H1 (cell line): ENCODE data around the gene XAF1. TPM values are rescaled to one million over a fixed set of nuclear protein-coding genes. Genes with fewer than 3 reads are reported as not detected.

Source experiments
- CTCF ChIA-PET: fragments of 300-600 bp; sonication (Branson Sonifier 250); formaldehyde crosslinking; loops from one replicate; lab custom pipeline; 2021; ENCODE audit not compliant: partially characterized antibody; lab: Charles Lee
- POLR2A ChIA-PET: fragments of 300-600 bp; sonication (Branson Sonifier 250); formaldehyde crosslinking; loops from one replicate; lab custom pipeline; 2021; ENCODE audit warnings: inconsistent platforms; ENCODE audit not compliant: partially characterized antibody; lab: Charles Lee
- DNase-seq, 2 experiments: peaks; one replicate each; pipeline versions ENCODE4 v3.0.0 to v3.0.0-alpha.2; 2010 to 2022; ENCODE audit warnings: low spot score in 2 of 2, low read depth in 1 of 2, mixed read lengths in 1 of 2
- FAIRE-seq: peaks from 2 replicates; lab custom pipeline; 2011; peaks lifted over from hg19 to GRCh38; lab: Jason Lieb, UNC
- H2AFZ ChIP-seq: 2 replicates; pipeline ENCODE4 v1.8.1; 2012; ENCODE audit warnings: low read length, inconsistent platforms
- H2AK5ac ChIP-seq: 2 replicates; pipeline ENCODE4 v1.6.1; 2013; ENCODE audit warnings: low read depth, low read length
- H2BK120ac ChIP-seq: replicated peaks from 2 replicates; pipeline ENCODE3; 2013; ENCODE audit warnings: low read depth, low read length, inconsistent platforms
- H2BK12ac ChIP-seq: 2 replicates; pipeline ENCODE4 v1.6.1; 2013; ENCODE audit warnings: low read depth, low read length
- H2BK15ac ChIP-seq: 2 replicates; pipeline ENCODE4 v1.6.1; 2013; ENCODE audit warnings: low read length
- H2BK20ac ChIP-seq: 2 replicates; pipeline ENCODE4 v1.6.1; 2013; ENCODE audit warnings: low read length
- H2BK5ac ChIP-seq: 2 replicates; pipeline ENCODE4 v1.6.1; 2013; ENCODE audit warnings: low read depth, low read length
- H3K14ac ChIP-seq: 2 replicates; pipeline ENCODE4 v1.6.1; 2013; ENCODE audit warnings: inconsistent platforms; ENCODE audit not compliant: insufficient read length
- H3K18ac ChIP-seq: 2 replicates; pipeline ENCODE4 v1.6.1; 2013; ENCODE audit warnings: low read length; ENCODE audit errors: extremely low read depth
- H3K23ac ChIP-seq: 2 replicates; pipeline ENCODE4 v1.6.1; 2013; ENCODE audit warnings: inconsistent platforms; ENCODE audit not compliant: insufficient read length
- H3K23me2 ChIP-seq: 2 replicates; pipeline ENCODE4 v1.6.1; 2013; ENCODE audit warnings: low read depth, low read length
- H3K27ac ChIP-seq: 2 replicates; pipeline ENCODE4 v1.6.1; 2011; ENCODE audit warnings: low read depth, low read length, inconsistent platforms
- H3K27me3 ChIP-seq, 4 experiments: replicated peaks in 1 of 4; 1 replicate in 1 of 4; 2 replicates in 3 of 4; pipeline versions ENCODE4 v1.6.1 to v1.8.1; 2011 to 2013; ENCODE audit warnings: low read length in 3 of 4, mild to moderate bottlenecking in 3 of 4, inconsistent platforms in 2 of 4, mixed read lengths in 2 of 4, moderate library complexity in 1 of 4; ENCODE audit not compliant: control insufficient read depth in 3 of 4, insufficient read depth in 3 of 4; ENCODE audit errors: extremely low read depth in 1 of 4
- H3K36me3 ChIP-seq, 4 experiments: 2 replicates each; pipeline versions ENCODE4 v1.6.1 to v1.8.1; 2011 to 2013; ENCODE audit warnings: mild to moderate bottlenecking in 4 of 4, low read length in 3 of 4, moderate library complexity in 2 of 4, control low read depth in 1 of 4, inconsistent platforms in 1 of 4; ENCODE audit not compliant: insufficient read depth in 4 of 4, control insufficient read depth in 2 of 4
- H3K4ac ChIP-seq: replicated peaks from 2 replicates; pipeline ENCODE3; 2013; ENCODE audit warnings: low read length, low read depth, mixed read lengths, inconsistent platforms; ENCODE audit not compliant: insufficient read length
- H3K4me1 ChIP-seq, 4 experiments: replicated peaks in 1 of 4; 1 replicate in 1 of 4; 2 replicates in 3 of 4; pipeline versions ENCODE4 v1.6.1 to v1.8.1; 2011 to 2013; ENCODE audit warnings: low read length in 3 of 4, inconsistent platforms in 2 of 4, mixed read lengths in 1 of 4; ENCODE audit not compliant: insufficient read depth in 4 of 4, control insufficient read depth in 3 of 4
- H3K4me2 ChIP-seq, 2 experiments: 2 replicates each; pipeline versions ENCODE4 v1.6.1 to v1.8.1; 2011 to 2013; ENCODE audit warnings: low read depth in 2 of 2, low read length in 2 of 2, control low read depth in 1 of 2, inconsistent platforms in 1 of 2, mild to moderate bottlenecking in 1 of 2; ENCODE audit not compliant: insufficient read depth in 1 of 2
- H3K4me3 ChIP-seq, 4 experiments: fragments of 200-600, 300-600 bp in 1 of 4; sonication (generic), shearing (Covaris generic), sonication (Bioruptor Twin) in 1 of 4; 2 replicates each; pipeline versions ENCODE4 v1.5.1 to v1.8.1; 2011 to 2016; ENCODE audit warnings: low read length in 4 of 4, low read depth in 3 of 4, control low read depth in 2 of 4, inconsistent platforms in 2 of 4, mild to moderate bottlenecking in 2 of 4, mixed read lengths in 1 of 4, moderate library complexity in 1 of 4; ENCODE audit not compliant: insufficient read depth in 2 of 4; ENCODE audit errors: extremely low read depth in 1 of 4
- H3K56ac ChIP-seq: replicated peaks from 2 replicates; pipeline ENCODE3; 2013; ENCODE audit warnings: low read depth, mild to moderate bottlenecking, mixed read lengths, low read length, inconsistent platforms; ENCODE audit not compliant: insufficient read length
- H3K79me1 ChIP-seq: 2 replicates; pipeline ENCODE4 v1.6.1; 2013; ENCODE audit warnings: low read depth, low read length, control low read depth
- H3K79me2 ChIP-seq, 2 experiments: 2 replicates each; pipeline versions ENCODE4 v1.6.1 to v1.8.1; 2012 to 2013; ENCODE audit warnings: low read length in 2 of 2, mild to moderate bottlenecking in 2 of 2, inconsistent platforms in 1 of 2; ENCODE audit not compliant: insufficient read depth in 2 of 2, control insufficient read depth in 1 of 2
- H3K9ac ChIP-seq, 4 experiments: replicated peaks in 1 of 4; 1 replicate in 1 of 4; 2 replicates in 3 of 4; pipeline versions ENCODE4 v1.6.1 to v1.8.1; 2011 to 2013; ENCODE audit warnings: low read depth in 3 of 4, low read length in 3 of 4, control low read depth in 2 of 4, mild to moderate bottlenecking in 2 of 4, moderate library complexity in 2 of 4, inconsistent platforms in 1 of 4; ENCODE audit errors: extremely low read depth in 1 of 4
- H3K9me3 ChIP-seq, 2 experiments: 2 replicates each; pipeline versions ENCODE4 v1.6.1 to v1.8.1; 2012 to 2013; ENCODE audit warnings: mild to moderate bottlenecking in 2 of 2, moderate library complexity in 2 of 2, control low read depth in 1 of 2, inconsistent platforms in 1 of 2, low read depth in 1 of 2, low read length in 1 of 2, mixed read lengths in 1 of 2; ENCODE audit not compliant: insufficient read depth in 2 of 2
- H4K20me1 ChIP-seq, 2 experiments: replicated peaks in 1 of 2; 2 replicates each; pipeline versions ENCODE3 to v1.8.1; 2011 to 2013; ENCODE audit warnings: inconsistent platforms in 2 of 2, low read length in 2 of 2, mild to moderate bottlenecking in 1 of 2; ENCODE audit not compliant: insufficient read depth in 2 of 2, control insufficient read depth in 1 of 2
- H4K5ac ChIP-seq: 2 replicates; pipeline ENCODE4 v1.6.1; 2013; ENCODE audit warnings: low read length, low read depth, mixed read lengths, inconsistent platforms; ENCODE audit not compliant: insufficient read length
- H4K8ac ChIP-seq: 2 replicates; pipeline ENCODE4 v1.8.0; 2013; ENCODE audit warnings: mild to moderate bottlenecking, moderate library complexity, low read length, inconsistent platforms; ENCODE audit not compliant: insufficient read depth; ENCODE audit errors: extremely low read depth
- H4K91ac ChIP-seq: replicated peaks from 2 replicates; pipeline ENCODE3; 2013; ENCODE audit warnings: low read length, mixed read lengths, inconsistent platforms; ENCODE audit not compliant: insufficient read length
- CHD1 ChIP-seq: IDR thresholded peaks from 2 replicates; pipeline ENCODE4 v1.6.1; 2012; ENCODE audit warnings: low read depth, low read length, improper control_type of control experiment
- CTBP2 ChIP-seq: IDR thresholded peaks from 2 replicates; pipeline ENCODE4 v1.7.0; 2011; ENCODE audit warnings: borderline replicate concordance, mild to moderate bottlenecking, moderate library complexity, mixed read lengths, low read length; ENCODE audit not compliant: insufficient read depth, insufficient read length
- EP300 ChIP-seq, 2 experiments: IDR thresholded peaks; 1 replicate in 1 of 2; 2 replicates in 1 of 2; pipeline ENCODE4 v1.6.1; 2011 to 2012; ENCODE audit warnings: low read depth in 2 of 2, low read length in 2 of 2, mild to moderate bottlenecking in 2 of 2, borderline replicate concordance in 1 of 2, inconsistent platforms in 1 of 2, moderate library complexity in 1 of 2
- EZH2 ChIP-seq: fragments of 200-600 bp; sonication (generic); IDR thresholded peaks from 2 replicates; pipeline ENCODE4 v1.7.1; 2012; ENCODE audit warnings: low read depth, mild to moderate bottlenecking, moderate library complexity, low read length, inconsistent platforms; ENCODE audit not compliant: severe bottlenecking
- GABPA ChIP-seq: IDR thresholded peaks from 2 replicates; pipeline ENCODE4 v1.6.1; 2011; ENCODE audit warnings: mild to moderate bottlenecking, low read length, moderate library complexity, borderline replicate concordance; ENCODE audit not compliant: insufficient read depth
- GTF2F1 ChIP-seq: IDR thresholded peaks from 2 replicates; pipeline ENCODE4 v1.6.1; 2012; ENCODE audit warnings: low read depth, low read length, improper control_type of control experiment, borderline replicate concordance
- JUND ChIP-seq: IDR thresholded peaks from 2 replicates; pipeline ENCODE4 v1.6.1; 2011; ENCODE audit warnings: mild to moderate bottlenecking, improper control_type of control experiment, low read length
- NRF1 ChIP-seq: IDR thresholded peaks from 2 replicates; pipeline ENCODE4 v1.6.1; 2011; ENCODE audit warnings: mild to moderate bottlenecking, low read depth, low read length, improper control_type of control experiment
- POLR2A ChIP-seq, 2 experiments: IDR thresholded peaks; 1 replicate in 1 of 2; 2 replicates in 1 of 2; pipeline ENCODE4 v1.6.1; 2011; ENCODE audit warnings: low read depth in 2 of 2, low read length in 2 of 2, mild to moderate bottlenecking in 2 of 2; ENCODE audit errors: control extremely low read depth in 1 of 2
- SAP30 ChIP-seq: fragments of 300-600 bp; sonication (generic); IDR thresholded peaks from 2 replicates; pipeline ENCODE4 v1.7.1; 2012; ENCODE audit warnings: low read length, moderate library complexity, mild to moderate bottlenecking, inconsistent platforms; ENCODE audit not compliant: insufficient read depth, insufficient replicate concordance
- SRF ChIP-seq: IDR thresholded peaks from 2 replicates; pipeline ENCODE4 v1.6.1; 2011; ENCODE audit warnings: mild to moderate bottlenecking, low read depth, low read length, moderate library complexity
- WGBS, 2 experiments: shearing (Covaris generic) in 1 of 2; methylation state at CpG; one replicate each; pipeline versions ENCODE4 v1.1.6 to v1.1.7; 2013 to 2015; ENCODE audit warnings: low lambda C conversion rate in 2 of 2, mixed read lengths in 2 of 2, inconsistent platforms in 1 of 2, low coverage in 1 of 2, missing lambda C conversion rate in 1 of 2; ENCODE audit not compliant: insufficient replicate concordance in 2 of 2, insufficient coverage in 1 of 2, insufficient read length in 1 of 2; ENCODE audit errors: extremely low coverage in 1 of 2, missing lambda C conversion rate in 1 of 2; 5-methylcytosine and 5-hydroxymethylcytosine counted together
- polyA plus RNA-seq, 7 experiments: library from polyadenylated mRNA; depleted of rRNA in 3 of 7; stranded (reverse) in 5 of 7; unstranded in 2 of 7; fragments of >200 nt in 5 of 7; fragments of 200-250 nt in 2 of 7; gene quantifications; 1 replicate in 5 of 7; 2 replicates in 1 of 7; 4 replicates in 1 of 7; pipeline versions ENCODE4 v1.2.1 to v1.2.3, GENCODE V29; 2011 to 2013; ENCODE audit warnings: missing spikeins in 2 of 7, mixed read lengths in 2 of 7
- total RNA-seq: library from RNA; stranded (reverse); fragmentation: NEBNext Ultra II Directional; extraction: Animal tissue kit (Norgen Biotek cat#: 25700); gene quantifications from 2 replicates; pipeline ENCODE4 v1.2.1, GENCODE V29; 2021

XAF1 gene
- total and polyA plus RNA-seq, 2 of the 8 experiments (the other 6 are each of a cell fraction or from before 2014, with no cell fraction given) = not detected

DNA sequence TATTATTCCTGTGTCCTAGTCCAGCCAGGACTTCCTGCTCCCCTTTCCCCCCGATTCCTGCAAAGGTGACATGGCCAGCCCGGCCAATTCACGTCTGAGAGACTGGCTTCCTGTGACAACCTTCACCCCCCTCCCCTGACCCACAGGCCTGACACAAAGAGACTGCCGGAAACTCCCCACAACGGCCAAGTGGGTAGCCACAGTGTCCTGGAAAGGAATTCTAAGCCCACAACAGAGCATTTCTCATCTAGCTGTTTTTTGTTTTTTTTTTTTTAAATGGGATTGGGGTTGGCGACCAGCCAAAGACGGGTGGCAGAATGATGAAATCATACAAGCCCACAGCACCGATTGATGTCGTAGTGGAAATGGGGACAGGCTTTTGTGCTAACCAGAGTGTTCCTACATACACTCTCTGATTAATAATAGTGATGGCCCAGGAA is 2.8 kb upstream of the XAF1 start:
- peak overlapping the region; percentile 53; the same call in 1 of the 2 replicates for H2BK15ac ChIP-seq
- DNase-seq (no peak), FAIRE-seq (no peak)
- H3K56ac ChIP-seq = no peak overlapping the region
- H4K8ac ChIP-seq = 0 out of 2 replicates have a peak overlapping the region, but pooled peaks have one; percentile 7
- H2AK5ac ChIP-seq = no peak overlapping the region
- H2BK5ac ChIP-seq = peak overlapping the region; percentile 79; the same call in 1 of the 2 replicates
- H2BK120ac ChIP-seq = no peak overlapping the region
- peak overlapping the region; percentile 39 for H4K91ac ChIP-seq
- H2BK20ac ChIP-seq = 0 out of 2 replicates have a peak overlapping the region, but pooled peaks have one; percentile 32
- peak overlapping the region; percentile 91; the same call in 1 of the 2 replicates for H2AFZ ChIP-seq
- peaks cover 1% of the 10 kb centered on the region; the same call in 1 of the 2 replicates for H3K23me2 ChIP-seq
- H3K27ac ChIP-seq = no peak overlapping the region
- no peak overlapping the region for H3K4me2 ChIP-seq
- no peaks in the 10 kb centered on the region for H3K79me1 ChIP-seq
- no peaks in the 10 kb centered on the region for H3K79me2 ChIP-seq
- H2BK12ac ChIP-seq = peak overlapping the region; percentile 95
- H3K9ac ChIP-seq = no peak overlapping the region
- ChIA-PET POLR2A (interaction anchor here (0.9 kb wide), 1 partner anchor 19 kb away, joined by 3 read pairs; no protein-coding TSS in a partner anchor), CTCF (interaction anchor here (0.7 to 1.1 kb wide), 2 partner anchors 13 to 83 kb away, joined by 3 read pairs; no protein-coding TSS in a partner anchor)
- H3K9me3 ChIP-seq = no peaks in the 10 kb centered on the region
- H3K36me3 ChIP-seq = no peaks in the 10 kb centered on the region
- H3K4me3 ChIP-seq = no peak overlapping the region
- H3K4ac ChIP-seq = no peak overlapping the region
- H3K14ac ChIP-seq = no peak overlapping the region
- H3K27me3 ChIP-seq = no peaks in the 10 kb centered on the region; a peak in 1 of 7 replicates
- H3K23ac ChIP-seq = no peak overlapping the region
- H3K18ac ChIP-seq = no peak overlapping the region
- no peaks in the 10 kb centered on the region for H4K20me1 ChIP-seq
- H4K5ac ChIP-seq = no peak overlapping the region
- H3K4me1 ChIP-seq = peaks cover 0 to 6% (median 3%) of the 10 kb centered on the region in 4 experiments; a peak in 3 of 7 replicates
- WGBS, 2 experiments = 65% methylated on average over 9 of the region's 9 CpGs; no CpG with 5 or more reads in 1 of the 2 experiments
- TF ChIP-seq POLR2A (IDR thresholded peaks at IDR 0.05; ENCODE audit: control extremely low read depth in 1 of 2, low read depth in 2 of 2, low read length in 2 of 2) = no peak
- no peak for TF ChIP-seq SAP30
- no peak for TF ChIP-seq EP300 (IDR thresholded peaks at IDR 0.05; ENCODE audit: borderline replicate concordance in 1 of 2, low read depth in 2 of 2, low read length in 2 of 2)
- TF ChIP-seq GABPA = no peak
- no peak for TF ChIP-seq JUND
- no peak for TF ChIP-seq NRF1
- no peak for TF ChIP-seq SRF
- no peak for TF ChIP-seq CHD1
- TF ChIP-seq EZH2 = no peak
- no peak for TF ChIP-seq CTBP2
- TF ChIP-seq GTF2F1 = no peak
